HG03575 (cell line): ENCODE data around the gene ASPM.
"Not testable (repeated sequence)": the region's sequence is repeated elsewhere in the genome, so short reads cannot be mapped to it uniquely, and the experiment has no call there.

Source experiments
- ATAC-seq: cut with Tn5 transposase; IDR thresholded peaks from one replicate; pipeline ENCODE4 v1.9.1; 2021; ENCODE audit not compliant: unreplicated experiment, insufficient number of reproducible peaks, low FRiP score; ENCODE audit errors: extremely low read depth

Gene ASPM

GRCh38 chr1:197145446-197146024 lies 934 bp downstream of the ASPM start:
- ATAC-seq: no peak

- no peak for ATAC-seq
These were observed 1.7 kb downstream of the ASPM start for GRCh38 chr1:197144570-197145325.

GRCh38 chr1:197143276-197143675 lies 3.2 kb downstream of the ASPM start:
- ATAC-seq: no peak

- no peak for ATAC-seq
These were observed 4.9 kb downstream of the ASPM start for GRCh38 chr1:197141575-197141974.

- no peak for ATAC-seq
These were observed 6.3 kb downstream of the ASPM start for GRCh38 chr1:197140121-197140520.

GRCh38 chr1:197139169-197139568 lies 7.3 kb downstream of the ASPM start:
- no peak for ATAC-seq

- ATAC-seq: no peak
These were observed 9.1 kb downstream of the ASPM start for GRCh38 chr1:197137322-197137721.

GRCh38 chr1:197130677-197131304 lies 15.7 kb downstream of the ASPM start:
- no peak for ATAC-seq

- ATAC-seq: no peak
These were observed 16.8 kb downstream of the ASPM start for GRCh38 chr1:197129698-197130097.

- ATAC-seq: no peak
These were observed 19.1 kb downstream of the ASPM start for GRCh38 chr1:197127246-197127912.

GRCh38 chr1:197126691-197127090 lies 19.8 kb downstream of the ASPM start:
- ATAC-seq: no peak

- ATAC-seq: no peak
These were observed 22.1 kb downstream of the ASPM start for GRCh38 chr1:197124376-197124775.

GRCh38 chr1:197116156-197116555 lies 30.3 kb downstream of the ASPM start:
- ATAC-seq: no peak

GRCh38 chr1:197106869-197107268 lies 39.6 kb downstream of the ASPM start:
- no peak for ATAC-seq

- ATAC-seq: no peak
These were observed 43.2 kb downstream of the ASPM start for GRCh38 chr1:197103300-197103699.

GRCh38 chr1:197101978-197102377 lies 44.5 kb downstream of the ASPM start:
- ATAC-seq: no peak

- ATAC-seq: no peak
These were observed 45.8 kb downstream of the ASPM start for GRCh38 chr1:197100677-197101076.

GRCh38 chr1:197099444-197099843 lies 47.0 kb downstream of the ASPM start:
- ATAC-seq: no peak

- ATAC-seq: not testable (repeated sequence)
These were observed 49.5 kb downstream of the ASPM start for GRCh38 chr1:197096971-197097370.

- ATAC-seq: no peak
These were observed 50.3 kb downstream of the ASPM start for GRCh38 chr1:197096137-197096536.
